Loucy (cell line): ENCODE results near the gene ZFP90.

Source experiments
- CTCF ChIP-seq: fragments of 200-600 bp; sonication (generic); conservative IDR thresholded peaks from 2 replicates; pipeline ENCODE4 v1.5.1; 2014; ENCODE audit warnings: mild to moderate bottlenecking, antibody characterized with exemption, low read length
- EZH2phosphoT487 ChIP-seq: fragments of 200-600 bp; IDR thresholded peaks from 2 replicates; pipeline ENCODE4 v1.6.1; 2018; ENCODE audit warnings: antibody characterized with exemption, mild to moderate bottlenecking, moderate library complexity, borderline replicate concordance

DNA sequence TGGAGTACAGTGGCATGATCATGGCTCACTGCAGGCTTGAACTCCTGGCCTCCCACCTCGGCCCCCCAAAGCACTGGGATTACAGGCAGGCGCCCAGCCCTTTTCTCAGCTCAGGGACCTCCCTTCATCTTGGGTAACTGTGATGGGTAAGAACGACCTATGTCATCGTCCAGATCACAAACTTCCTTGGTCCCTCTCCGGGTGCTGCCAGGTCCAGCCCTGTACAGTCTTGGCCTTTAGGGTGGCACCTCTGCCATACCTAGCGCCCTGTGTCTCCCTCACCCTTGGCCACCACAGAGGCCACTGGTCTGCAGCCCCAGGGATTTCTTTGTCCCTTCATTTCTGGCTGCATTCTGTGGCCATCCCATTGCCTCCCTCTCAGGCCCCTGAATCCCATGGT is 29.7 kb upstream of the ZFP90 start:
- no peak for TF ChIP-seq CTCF
- no peak for TF ChIP-seq EZH2phosphoT487
